HG02870 (cell line): Measurements from ENCODE around the gene CLCN2.

Experiments used
- ATAC-seq: cut with Tn5 transposase; IDR thresholded peaks from one replicate; pipeline ENCODE4 v1.9.1; 2021; ENCODE audit warnings: mild to moderate bottlenecking, moderate library complexity; ENCODE audit not compliant: unreplicated experiment

CLCN2 gene

GRCh38 chr3:184361532-184361931 is at the start of gene CLCN2, which contains the start of gene POLR2H:
CLCN2 (minus strand) TSS chr3:184361605; CDS start chr3:184361479, 126 bp downstream.
POLR2H (plus strand) TSS chr3:184361710; CDS start chr3:184363493, 1,783 bp downstream.
- peak; percentile 25 for ATAC-seq

GRCh38 chr3:184409946-184410500 is 48.6 kb upstream of the CLCN2 start:
- ATAC-seq: no peak

- ATAC-seq: no peak
Measured at GRCh38 chr3:184409331-184409926, 48.0 kb upstream of the CLCN2 start.

- no peak for ATAC-seq
Measured at GRCh38 chr3:184405075-184406030, 43.9 kb upstream of the CLCN2 start.

GRCh38 chr3:184399410-184399809 is 38.0 kb upstream of the CLCN2 start:
- no peak for ATAC-seq

- no peak for ATAC-seq
Measured at GRCh38 chr3:184395320-184395660, 33.9 kb upstream of the CLCN2 start.

GRCh38 chr3:184391266-184391665 is 29.9 kb upstream of the CLCN2 start:
- no peak for ATAC-seq

- ATAC-seq: no peak
Measured at GRCh38 chr3:184389935-184390528, 28.6 kb upstream of the CLCN2 start.

GRCh38 chr3:184389384-184389783 is 28.0 kb upstream of the CLCN2 start:
- no peak for ATAC-seq

- no peak for ATAC-seq
Measured at GRCh38 chr3:184388936-184389230, 27.5 kb upstream of the CLCN2 start.

GRCh38 chr3:184388164-184388935 is 26.9 kb upstream of the CLCN2 start:
- no peak for ATAC-seq

GRCh38 chr3:184387174-184387714 is 25.8 kb upstream of the CLCN2 start:
- no peak for ATAC-seq

GRCh38 chr3:184386047-184386806 is 24.8 kb upstream of the CLCN2 start:
- ATAC-seq: no peak

GRCh38 chr3:184384856-184385422 is 23.5 kb upstream of the CLCN2 start:
- no peak for ATAC-seq

GRCh38 chr3:184384342-184384741 is 22.9 kb upstream of the CLCN2 start:
- no peak for ATAC-seq

- no peak for ATAC-seq
Measured at GRCh38 chr3:184383033-184383740, 21.8 kb upstream of the CLCN2 start.

GRCh38 chr3:184382326-184383032 is 21.1 kb upstream of the CLCN2 start:
- no peak for ATAC-seq
